ENCODE results near the gene CPZ. TPM values are rescaled to one million over a fixed set of nuclear protein-coding genes. Genes with fewer than 3 reads are reported as not detected.

The CPZ gene
- total RNA-seq, 1 experiment from 2014 or later: 37.3 TPM

GRCh38 chr4:8639021-8639420 is 46.5 kb downstream of the CPZ start:
- no peak overlapping the region for H2BK12ac ChIP-seq (ENCODE audit: insufficient read length, low read depth, low read length)
- H3K14ac ChIP-seq (ENCODE audit: insufficient read depth, low read length): no peak overlapping the region
- TF ChIP-seq CTCF (conservative IDR thresholded peaks at IDR 0.05): no peak
- DNase-seq: no peak
- no peak overlapping the region for H3K56ac ChIP-seq (ENCODE audit: insufficient read length, low read depth, low read length)
- Mint-ChIP-seq H3K4me3 (no peak overlapping the region), H3K9me3 (no peaks in the 10 kb centered on the region), H3K27me3 (ENCODE audit: low read depth) (peaks cover 23% of the 10 kb centered on the region), H3K4me1 (peaks cover 0 to 3% of the 10 kb centered on the region in 2 experiments; a peak in 1 of 4 replicates), H3K27ac (no peak overlapping the region), H3K36me3 (ENCODE audit: insufficient read depth in 1 of 3, low read depth in 3 of 3) (no peaks in the 10 kb centered on the region; a peak in 2 of 7 replicates)
- H4K5ac ChIP-seq (ENCODE audit: insufficient read length, low read depth, low read length): no peak overlapping the region
- no CpG with 5 or more reads among the region's 10 CpGs for WGBS (ENCODE audit: extremely low coverage, insufficient read length, low lambda C conversion rate)
- H3K9me3 ChIP-seq (ENCODE audit: control insufficient read depth, low read depth, low read length): no peaks in the 10 kb centered on the region
- no peaks in the 10 kb centered on the region for H3K79me2 ChIP-seq (ENCODE audit: insufficient read depth, low read length)
- no peak overlapping the region for H3T11ph ChIP-seq (ENCODE audit: low read length)
- H3K23me2 ChIP-seq (ENCODE audit: insufficient read length, low read depth, low read length, poor library complexity, severe bottlenecking): peaks cover 2% of the 10 kb centered on the region
- H2BK20ac ChIP-seq (ENCODE audit: low read depth, low read length, poor library complexity, severe bottlenecking): no peak overlapping the region
- H3K79me1 ChIP-seq (ENCODE audit: insufficient read depth, low read depth, low read length, poor library complexity, severe bottlenecking): no peaks in the 10 kb centered on the region
- no peak overlapping the region for H3K4ac ChIP-seq (ENCODE audit: low read depth, low read length)
- no peak overlapping the region for H2AK5ac ChIP-seq (ENCODE audit: insufficient read length, low read length)
- no peak overlapping the region for H2BK5ac ChIP-seq (ENCODE audit: insufficient read length, low read length)
- no peak overlapping the region for H4K8ac ChIP-seq (replicated peaks; ENCODE audit: insufficient read length, low read depth, low read length)
- H2BK15ac ChIP-seq (ENCODE audit: low read depth, low read length): no peak overlapping the region
- no peak overlapping the region for H3K9ac ChIP-seq (ENCODE audit: extremely low read depth, insufficient read length, low read length)
- no peak overlapping the region for H2BK120ac ChIP-seq (ENCODE audit: low read depth, low read length, poor library complexity, severe bottlenecking)
- no peak overlapping the region for H3K23ac ChIP-seq (ENCODE audit: insufficient read length, low read depth, low read length)
- H3K27me3 ChIP-seq (ENCODE audit: insufficient read depth, low read length): no peaks in the 10 kb centered on the region
- H2AFZ ChIP-seq (ENCODE audit: low read length): no peak overlapping the region
- H3K4me1 ChIP-seq (ENCODE audit: insufficient read depth, low read length): no peaks in the 10 kb centered on the region
- no peak overlapping the region for H4K91ac ChIP-seq (ENCODE audit: insufficient read length, low read depth, low read length)
- H3K4me2 ChIP-seq (ENCODE audit: insufficient read depth, insufficient read length, low read length): no peak overlapping the region
- H3K27ac ChIP-seq (ENCODE audit: insufficient read length, low read depth, low read length): no peak overlapping the region
- no peaks in the 10 kb centered on the region for H4K20me1 ChIP-seq (ENCODE audit: control insufficient read depth, insufficient read depth, insufficient read length)
- no peak overlapping the region for H3K18ac ChIP-seq (ENCODE audit: insufficient read length, low read depth, low read length)
